ENCODE measurements around the gene PMPCB.

The PMPCB gene

DNA sequence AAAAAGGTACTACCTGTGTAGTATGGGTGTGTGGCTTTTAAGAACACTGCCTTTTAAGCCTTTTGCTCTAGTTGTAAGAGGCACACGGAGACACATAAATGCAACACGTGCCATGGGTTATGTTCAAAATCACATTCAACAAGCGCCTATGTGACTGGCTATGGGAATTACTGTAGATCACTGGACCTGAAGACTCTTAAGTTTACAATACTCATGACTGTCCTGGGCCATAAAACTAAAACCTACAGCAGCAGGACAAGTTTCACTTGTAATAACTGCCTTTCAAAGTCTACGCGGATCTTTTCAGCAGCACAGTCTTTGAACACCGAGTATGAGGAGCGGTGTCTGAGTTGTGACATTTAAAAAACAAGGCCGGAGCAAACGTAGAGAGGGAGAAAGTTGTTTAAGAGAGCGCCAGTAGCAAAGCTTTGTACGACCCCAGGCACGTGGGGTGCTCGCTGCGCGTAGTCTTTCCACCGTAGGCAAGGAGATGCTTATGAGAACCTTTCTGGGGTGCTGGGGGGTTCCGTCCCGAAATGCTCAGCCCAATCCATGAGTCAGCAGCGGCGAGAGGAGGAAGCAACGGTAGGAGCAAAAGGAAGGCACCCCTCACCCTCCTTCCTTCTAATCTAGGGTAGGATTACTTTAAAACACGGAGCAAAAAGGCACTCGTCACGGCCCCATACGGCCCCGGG is 46.7 kb downstream of the PMPCB start:
- TF ChIP-seq, protein P1, sequence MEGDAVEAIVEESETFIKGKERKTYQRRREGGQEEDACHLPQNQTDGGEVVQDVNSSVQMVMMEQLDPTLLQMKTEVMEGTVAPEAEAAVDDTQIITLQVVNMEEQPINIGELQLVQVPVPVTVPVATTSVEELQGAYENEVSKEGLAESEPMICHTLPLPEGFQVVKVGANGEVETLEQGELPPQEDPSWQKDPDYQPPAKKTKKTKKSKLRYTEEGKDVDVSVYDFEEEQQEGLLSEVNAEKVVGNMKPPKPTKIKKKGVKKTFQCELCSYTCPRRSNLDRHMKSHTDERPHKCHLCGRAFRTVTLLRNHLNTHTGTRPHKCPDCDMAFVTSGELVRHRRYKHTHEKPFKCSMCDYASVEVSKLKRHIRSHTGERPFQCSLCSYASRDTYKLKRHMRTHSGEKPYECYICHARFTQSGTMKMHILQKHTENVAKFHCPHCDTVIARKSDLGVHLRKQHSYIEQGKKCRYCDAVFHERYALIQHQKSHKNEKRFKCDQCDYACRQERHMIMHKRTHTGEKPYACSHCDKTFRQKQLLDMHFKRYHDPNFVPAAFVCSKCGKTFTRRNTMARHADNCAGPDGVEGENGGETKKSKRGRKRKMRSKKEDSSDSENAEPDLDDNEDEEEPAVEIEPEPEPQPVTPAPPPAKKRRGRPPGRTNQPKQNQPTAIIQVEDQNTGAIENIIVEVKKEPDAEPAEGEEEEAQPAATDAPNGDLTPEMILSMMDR (conservative IDR thresholded peaks at IDR 0.05; ENCODE audit: control insufficient read depth, insufficient read depth, low read depth, low read length) = no peak
- H3K4me3 ChIP-seq (ENCODE audit: control insufficient read depth, low read depth, low read length) = peak overlapping the region; percentile 90
- peak; percentile 40 for DNase-seq (ENCODE audit: low read depth)

DNA sequence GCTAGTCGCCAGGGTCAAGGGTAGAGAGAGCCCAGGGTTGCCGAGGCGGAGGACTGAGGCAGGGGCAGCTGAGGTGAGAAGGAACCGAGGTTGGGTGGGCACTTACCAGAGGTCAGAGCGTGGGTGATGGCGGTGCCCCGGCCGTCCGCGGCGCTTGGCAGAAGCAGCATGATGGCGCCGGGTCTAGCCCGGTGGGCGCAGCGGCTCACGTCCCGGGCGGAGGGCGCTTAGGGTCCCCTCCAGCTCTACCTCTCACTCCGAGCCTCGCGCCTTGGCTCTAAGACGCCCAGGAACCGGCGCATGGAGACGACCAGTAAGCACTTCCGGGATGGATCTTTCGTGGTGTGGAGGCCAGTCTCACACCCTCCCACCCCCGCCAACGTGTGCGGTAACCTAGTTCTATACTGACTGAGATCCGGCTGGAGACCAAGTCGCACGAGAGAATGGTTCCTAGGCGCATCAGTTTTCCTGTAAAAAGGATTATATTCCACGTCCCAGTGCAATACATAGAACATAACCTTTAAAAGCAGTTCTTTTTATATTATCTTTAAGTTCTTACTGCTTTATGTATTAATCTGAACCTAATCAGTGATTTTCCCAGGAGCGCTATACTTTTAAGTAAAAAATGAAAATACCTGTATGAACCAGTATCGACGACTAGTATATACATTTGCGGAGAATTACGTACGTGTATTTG is 47.4 kb downstream of the PMPCB start, which contains the start of gene DNAJC2:
DNAJC2 (minus strand) TSS at position 315 of the 697 bp plus-strand sequence; CDS start at position 170, 145 bp downstream.
- H3K4me3 ChIP-seq (ENCODE audit: control insufficient read depth, low read depth, low read length) = peak within 1 kb of the TSS; percentile 90
- peak; percentile 95 for DNase-seq (ENCODE audit: low read depth)
- TF ChIP-seq, protein P1 (conservative IDR thresholded peaks at IDR 0.05; ENCODE audit: control insufficient read depth, insufficient read depth, low read depth, low read length) = no peak

DNA sequence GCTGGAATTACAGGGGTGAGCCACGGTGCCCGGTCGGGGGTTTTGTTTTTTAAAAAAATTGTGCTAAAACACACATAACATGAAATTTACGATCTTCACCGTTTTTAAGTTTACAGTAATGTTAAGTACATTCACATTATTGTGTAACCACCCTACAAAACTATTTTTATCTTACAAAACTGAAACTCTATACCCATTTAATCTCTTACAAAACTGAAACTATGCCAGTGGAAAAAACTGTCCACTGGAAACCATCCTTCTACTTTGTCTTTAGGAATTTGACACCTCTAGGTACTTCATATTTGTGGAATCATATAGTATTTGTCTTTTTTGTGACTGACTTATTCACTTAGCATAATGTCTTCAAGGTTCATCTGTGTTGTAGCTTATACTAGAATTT is 49.2 kb downstream of the PMPCB start:
- H3K4me3 ChIP-seq (ENCODE audit: control insufficient read depth, low read depth, low read length) = no peak overlapping the region
- no peak for DNase-seq (ENCODE audit: low read depth)
- TF ChIP-seq, protein P1 (conservative IDR thresholded peaks at IDR 0.05; ENCODE audit: control insufficient read depth, insufficient read depth, low read depth, low read length) = no peak

DNA sequence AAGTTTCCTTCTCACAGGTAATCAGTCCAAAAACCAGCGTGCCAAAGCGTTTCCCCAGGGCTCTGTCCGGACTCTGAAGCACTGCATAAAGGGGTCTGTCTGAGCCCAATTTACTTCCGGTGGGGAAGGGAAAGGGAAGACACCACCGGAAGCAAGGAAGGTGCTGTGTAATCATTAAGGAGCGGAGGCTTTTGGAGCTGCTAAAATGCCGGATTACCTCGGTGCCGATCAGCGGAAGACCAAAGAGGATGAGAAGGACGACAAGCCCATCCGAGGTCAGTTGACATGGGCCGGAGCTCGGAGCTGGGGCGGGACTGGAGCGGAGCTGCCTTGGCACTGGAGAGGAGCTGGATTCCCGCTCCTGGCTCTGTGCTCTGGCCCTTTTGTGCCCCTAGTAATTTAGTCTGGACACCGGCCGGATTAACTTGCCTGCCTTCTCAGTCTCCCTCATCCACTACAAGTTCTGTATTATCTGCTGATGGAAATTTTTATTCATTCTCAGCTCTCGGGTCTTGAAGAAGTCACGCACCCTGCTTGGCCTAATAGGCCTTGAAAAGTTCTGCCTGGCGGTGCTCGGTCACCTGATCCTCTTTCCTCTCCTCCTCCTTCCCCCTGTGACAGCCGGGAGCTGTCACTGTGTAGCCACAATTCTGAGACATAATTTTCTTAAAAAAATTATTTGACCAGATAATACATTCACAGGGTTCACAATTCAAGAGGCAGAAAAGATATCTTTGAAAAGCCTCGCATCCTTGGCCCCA is 50.5 kb downstream of the PMPCB start, which contains the start of gene PSMC2:
PSMC2 (plus strand) TSS at position 137 of the 761 bp plus-strand sequence; CDS start at position 206, 69 bp downstream.
- peak; percentile 93 for DNase-seq (ENCODE audit: low read depth)
- peak within 1 kb of the TSS; percentile 95 for H3K4me3 ChIP-seq (ENCODE audit: control insufficient read depth, low read depth, low read length)
- TF ChIP-seq, protein P1 (conservative IDR thresholded peaks at IDR 0.05; ENCODE audit: control insufficient read depth, insufficient read depth, low read depth, low read length) = no peak

DNA sequence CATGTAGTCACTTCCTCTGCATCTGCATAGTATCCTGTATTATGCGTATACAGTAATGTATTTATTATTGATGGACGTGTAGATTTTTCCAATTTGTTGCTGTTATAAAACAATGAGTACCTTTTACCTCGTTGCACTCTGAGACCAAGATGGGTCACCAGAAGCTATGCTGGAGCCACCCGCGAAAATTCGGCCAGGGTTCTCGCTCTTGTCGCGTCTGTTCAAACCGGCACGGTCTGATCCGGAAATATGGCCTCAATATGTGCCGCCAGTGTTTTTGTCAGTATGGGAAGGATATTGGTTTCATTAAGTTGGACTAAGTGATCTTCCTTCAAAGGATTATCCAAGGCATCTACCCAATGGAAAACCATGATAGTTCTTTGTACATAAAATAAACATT is 51.2 kb downstream of the PMPCB start:
- peak overlapping the region; percentile 95 for H3K4me3 ChIP-seq (ENCODE audit: control insufficient read depth, low read depth, low read length)
- DNase-seq (ENCODE audit: low read depth) = no peak
- TF ChIP-seq, protein P1 (conservative IDR thresholded peaks at IDR 0.05; ENCODE audit: control insufficient read depth, insufficient read depth, low read depth, low read length) = no peak

DNA sequence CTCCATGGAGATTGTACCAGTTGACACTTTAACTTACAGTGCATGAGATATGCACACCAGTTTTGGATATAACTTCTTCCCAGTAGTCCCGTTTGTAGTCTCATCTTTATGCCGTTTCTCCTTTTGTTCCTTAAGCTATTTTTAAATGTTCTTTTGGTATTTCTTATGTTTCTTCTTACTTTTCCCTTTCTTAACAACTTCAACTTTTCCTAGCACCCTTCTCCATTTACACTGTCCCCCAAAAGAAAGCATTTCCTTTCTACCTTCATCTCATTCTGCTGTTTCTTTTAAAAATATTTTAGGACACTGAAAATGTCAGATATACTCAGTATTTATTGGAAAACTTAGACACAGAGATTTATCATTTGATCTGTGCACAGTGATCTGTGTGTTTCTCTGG is 51.7 kb downstream of the PMPCB start:
- DNase-seq (ENCODE audit: low read depth) = no peak
- H3K4me3 ChIP-seq (ENCODE audit: control insufficient read depth, low read depth, low read length) = peak overlapping the region; percentile 95
- TF ChIP-seq, protein P1 (conservative IDR thresholded peaks at IDR 0.05; ENCODE audit: control insufficient read depth, insufficient read depth, low read depth, low read length) = no peak
